AG20443 (cell line): ENCODE measurements around the gene CDH4.

Experiments used
- DNase-seq: peaks from one replicate; pipeline ENCODE4 v3.0.0; 2012; ENCODE audit warnings: low spot score, mixed read lengths

The CDH4 gene

GRCh38 chr20:61806995-61807394 is 554.9 kb downstream of the CDH4 start:
- DNase-seq: no peak

- DNase-seq: no peak
Observed at GRCh38 chr20:61807471-61808160, 555.6 kb downstream of the CDH4 start.

- no peak for DNase-seq
Observed at GRCh38 chr20:61808447-61808846, 556.4 kb downstream of the CDH4 start.

- no peak for DNase-seq
Observed at GRCh38 chr20:61809006-61809770, 557.1 kb downstream of the CDH4 start.

GRCh38 chr20:61810066-61810737 is 558.1 kb downstream of the CDH4 start:
- DNase-seq: no peak

GRCh38 chr20:61810738-61811135 is 558.7 kb downstream of the CDH4 start:
- no peak for DNase-seq

GRCh38 chr20:61811166-61811565 is 559.1 kb downstream of the CDH4 start:
- no peak for DNase-seq

GRCh38 chr20:61812121-61812844 is 560.2 kb downstream of the CDH4 start:
- DNase-seq: no peak

GRCh38 chr20:61812845-61813485 is 560.9 kb downstream of the CDH4 start:
- no peak for DNase-seq

GRCh38 chr20:61813791-61814190 is 561.7 kb downstream of the CDH4 start:
- DNase-seq: no peak

- DNase-seq: no peak
Observed at GRCh38 chr20:61814244-61814643, 562.2 kb downstream of the CDH4 start.

GRCh38 chr20:61814726-61815125 is 562.7 kb downstream of the CDH4 start:
- no peak for DNase-seq

GRCh38 chr20:61815176-61815575 is 563.1 kb downstream of the CDH4 start:
- no peak for DNase-seq

GRCh38 chr20:61815678-61816077 is 563.6 kb downstream of the CDH4 start:
- no peak for DNase-seq

GRCh38 chr20:61816606-61817460 is 564.8 kb downstream of the CDH4 start:
- DNase-seq: no peak

GRCh38 chr20:61817575-61817974 is 565.5 kb downstream of the CDH4 start:
- DNase-seq: no peak

- no peak for DNase-seq
Observed at GRCh38 chr20:61818746-61819573, 566.9 kb downstream of the CDH4 start.

GRCh38 chr20:61819574-61819846 is 567.4 kb downstream of the CDH4 start:
- DNase-seq: no peak

GRCh38 chr20:61819921-61820825 is 568.1 kb downstream of the CDH4 start:
- DNase-seq: no peak
